Measurements from ENCODE around the gene RPRD1A.

GRCh38 chr18:35982409-35983114 is 84.8 kb downstream of the RPRD1A start:
- TF ChIP-seq CTCF (IDR thresholded peaks at IDR 0.05): no peak
- TF ChIP-seq POLR2A (IDR thresholded peaks at IDR 0.05): no peak

Data from testis (tissue), 2 donors.